K562 (cell line): Measurements from ENCODE around the gene IMPDH2. TPM values are rescaled to one million over a fixed set of nuclear protein-coding genes. Genes with fewer than 3 reads are reported as not detected.

ENCODE experiments used
- ATAC-seq: fragments of 200-7000 bp; cut with Tn5 transposase; 3 replicates; pipeline ENCODE4 v1.9.1; 2020; ENCODE audit warnings: moderate library complexity
- BruUV-seq: library from RNA; stranded (reverse); fragments of 400-500 nt; replicated peaks from 2 replicates; lab custom pipeline; 2021; lab: Mats Ljungman, UMichigan
- CTCF ChIA-PET: fragments of 300-600 bp; formaldehyde crosslinking; extraction: SDS; loops from one replicate; lab custom pipeline; 2021; ENCODE audit warnings: low intra/inter-chr PET ratio; lab: Yijun Ruan, JAX
- POLR2A ChIA-PET: fragments of 300-600, 350-650 bp; sonication (Branson Sonifier 250); formaldehyde crosslinking; extraction: SDS; loops from one replicate; lab custom pipeline; 2021; ENCODE audit warnings: antibody characterized with exemption, inconsistent platforms; lab: Yijun Ruan, JAX
- DNase-seq, 4 experiments: peaks; one replicate each; pipeline versions ENCODE4 v3.0.0 to v3.0.0-alpha.2; 2011 to 2018; ENCODE audit warnings: low spot score in 3 of 4, mixed read lengths in 3 of 4; ENCODE audit errors: extremely low read depth in 1 of 4
- FAIRE-seq: peaks from 2 replicates; lab custom pipeline; 2011; peaks lifted over from hg19 to GRCh38; lab: Jason Lieb, UNC
- H2AFZ ChIP-seq: 2 replicates; pipeline ENCODE4 v1.6.0; 2011; ENCODE audit warnings: low read depth, low read length, control low read depth, inconsistent platforms
- H3K27ac ChIP-seq: fragments of 200-600 bp; 3 replicates; pipeline ENCODE4 v1.8.0; 2011; ENCODE audit warnings: low read depth, mild to moderate bottlenecking, control low read depth, inconsistent platforms, low read length, moderate library complexity, mixed read lengths; ENCODE audit errors: extremely low read depth
- H3K27me3 ChIP-seq, 2 experiments: fragments of 300-600 bp in 1 of 2; 2 replicates in 1 of 2; 3 replicates in 1 of 2; pipeline versions ENCODE4 v1.6.0 to v1.8.0; 2011; ENCODE audit warnings: inconsistent platforms in 2 of 2, low read length in 2 of 2, mild to moderate bottlenecking in 1 of 2, mixed read lengths in 1 of 2, moderate library complexity in 1 of 2; ENCODE audit not compliant: control insufficient read depth in 2 of 2, insufficient read depth in 2 of 2
- H3K36me3 ChIP-seq: fragments of 300-600 bp; 3 replicates; pipeline ENCODE4 v1.8.0; 2011; ENCODE audit warnings: mild to moderate bottlenecking, low read length, inconsistent platforms; ENCODE audit not compliant: control insufficient read depth, insufficient read depth
- H3K4me1 ChIP-seq, 2 experiments: fragments of 200-600 bp in 1 of 2; replicated peaks in 1 of 2; 2 replicates in 1 of 2; 3 replicates in 1 of 2; pipeline versions ENCODE4 v1.5.1 to v1.8.0; 2011; ENCODE audit warnings: inconsistent platforms in 2 of 2, low read length in 2 of 2, mild to moderate bottlenecking in 1 of 2, mixed read lengths in 1 of 2, moderate library complexity in 1 of 2; ENCODE audit not compliant: control insufficient read depth in 2 of 2, insufficient read depth in 2 of 2
- H3K4me2 ChIP-seq: 2 replicates; pipeline ENCODE4 v1.6.1; 2011; ENCODE audit warnings: low read length, control low read depth, inconsistent platforms, mixed read lengths; ENCODE audit not compliant: insufficient read depth
- H3K4me3 ChIP-seq: fragments of 200-600 bp; sonication (generic), shearing (Covaris generic); 2 replicates; pipeline ENCODE4 v1.5.1; 2016; ENCODE audit warnings: control low read depth, inconsistent platforms
- H3K79me2 ChIP-seq: fragments of 200-600 bp; 3 replicates; pipeline ENCODE4 v1.8.0; 2011; ENCODE audit warnings: low read length, inconsistent platforms; ENCODE audit not compliant: control insufficient read depth, insufficient read depth
- H3K9ac ChIP-seq, 2 experiments: 2 replicates each; pipeline versions ENCODE4 v1.6.0 to v1.6.1; 2011; ENCODE audit warnings: low read depth in 2 of 2, low read length in 2 of 2, control low read depth in 1 of 2, inconsistent platforms in 1 of 2, mild to moderate bottlenecking in 1 of 2, mixed read lengths in 1 of 2; ENCODE audit not compliant: insufficient read depth in 1 of 2
- H3K9me1 ChIP-seq: one replicate; pipeline ENCODE4 v1.6.0; 2011; ENCODE audit warnings: inconsistent platforms, mild to moderate bottlenecking, low read length, moderate library complexity; ENCODE audit not compliant: control insufficient read depth, insufficient read depth
- H3K9me3 ChIP-seq: replicated peaks from 2 replicates; pipeline ENCODE4 v1.5.1; 2011; ENCODE audit warnings: low read depth, low read length, inconsistent platforms; ENCODE audit not compliant: control insufficient read depth, insufficient read depth
- H4K20me1 ChIP-seq: replicated peaks from 2 replicates; pipeline ENCODE4 v1.6.1; 2011; ENCODE audit warnings: low read length, inconsistent platforms, mixed read lengths; ENCODE audit not compliant: control insufficient read depth, insufficient read depth
- EP400 ChIP-seq: fragments of 450-650 bp; IDR thresholded peaks from 2 replicates; pipeline ENCODE4 v1.6.1; 2017; ENCODE audit warnings: antibody characterized with exemption, mild to moderate bottlenecking, moderate library complexity
- GABPA ChIP-seq: fragments of 200-800 bp; sonication (Bioruptor generic); conservative IDR thresholded peaks from 2 replicates; pipeline ENCODE4 v1.6.1; 2016; ENCODE audit warnings: low read depth, missing genetic modification characterization, missing compliant biosample characterization
- LARP7 ChIP-seq: fragments of 450-650 bp; IDR thresholded peaks from 2 replicates; pipeline ENCODE4 v1.6.1; 2016
- PHF8 ChIP-seq: fragments of 200-600 bp; sonication (generic); IDR thresholded peaks from 2 replicates; pipeline ENCODE4 v1.6.1; 2012; ENCODE audit warnings: mixed run types, mild to moderate bottlenecking, inconsistent platforms, low read length, moderate library complexity, borderline replicate concordance
- POLR2A ChIP-seq: fragments of 450-650 bp; conservative IDR thresholded peaks from 2 replicates; pipeline ENCODE4 v1.6.1; 2016
- SUPT5H ChIP-seq: fragments of 450-650 bp; IDR thresholded peaks from 2 replicates; pipeline ENCODE4 v1.6.1; 2016
- ZNF780A ChIP-seq: fragments of 250-450 bp; sonication (Bioruptor Pico); IDR thresholded peaks from 2 replicates; pipeline ENCODE4 v1.5.0; 2021; ENCODE audit warnings: mild to moderate bottlenecking
- WGBS: fragments of 100-300 bp; shearing (Covaris generic); methylation state at CpG from one replicate; pipeline ENCODE4 v1.1.6; 2016; ENCODE audit warnings: low coverage, mixed read lengths; ENCODE audit not compliant: insufficient coverage; ENCODE audit errors: missing lambda C conversion rate; 5-methylcytosine and 5-hydroxymethylcytosine counted together
- in situ Hi-C: fragments of 300-500 bp; cut with MboI; formaldehyde crosslinking; loops from 4 replicates; pipeline ENCODE4 v1.15.0; 2018; ENCODE audit warnings: inconsistent platforms, mixed read lengths
- intact Hi-C: fragments of 100-400 bp; cut with micrococcal nuclease; formaldehyde crosslinking; loops from 2 replicates; pipeline ENCODE4 v1.14.2; 2022
- polyA plus RNA-seq, 8 experiments: library from polyadenylated mRNA; depleted of rRNA in 4 of 8; stranded (reverse) in 5 of 8; unstranded in 3 of 8; fragments of >200 nt; fragmentation: Nextera tagmentation in 2 of 8; fragmentation: Illumina TruSeq in 1 of 8; extraction: Ambion mirVana in 2 of 8; extraction: Trizol in 1 of 8; gene quantifications; 2 replicates each; pipeline versions ENCODE4 v1.2.1 to v1.2.3, GENCODE V29; 2011 to 2014; ENCODE audit warnings: inconsistent platforms in 1 of 8, missing spikeins in 1 of 8
- total RNA-seq, 7 experiments: library from RNA; depleted of rRNA in 6 of 7; stranded (reverse); fragments of >200 nt in 6 of 7; fragmentation: Illumina TruSeq in 2 of 7; extraction: Trizol in 2 of 7; gene quantifications; 2 replicates each; pipeline versions ENCODE4 v1.2.1 to v1.2.3, GENCODE V29; 2011 to 2021; ENCODE audit warnings: low replicate concordance in 1 of 7
- TF ChIP-seq, protein P1 (sequence below), 2 experiments: fragments of 450-650 bp; IDR thresholded peaks; 2 replicates each; pipeline ENCODE4 v1.6.1; 2016; ENCODE audit warnings: mild to moderate bottlenecking in 2 of 2, borderline replicate concordance in 1 of 2, low read depth in 1 of 2, moderate library complexity in 1 of 2

The IMPDH2 gene
- total and polyA plus RNA-seq, 9 of the 15 experiments (the other 6 are each of a cell fraction or from before 2014, with no cell fraction given), result 318 to 507 (median 366) TPM

DNA sequence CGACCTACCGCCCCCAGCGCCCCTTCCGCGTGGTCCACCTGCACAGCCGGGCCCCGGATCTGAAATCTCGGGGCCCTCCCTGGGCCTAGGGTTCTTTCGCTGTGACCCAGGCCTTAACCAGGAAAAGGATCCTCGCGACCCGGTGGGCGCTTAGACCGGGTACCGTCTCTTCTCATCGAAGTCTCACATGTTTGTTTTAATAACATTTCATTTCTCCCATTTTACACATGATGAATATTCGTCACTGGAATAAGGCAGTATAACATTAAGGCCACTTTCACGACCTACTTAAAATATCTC, 10.5 kb downstream of the IMPDH2 start:
- Histone ChIP-seq H4K20me1 (peaks cover 18% of the 10 kb centered on the region; the same call in 1 of the 2 replicates), H3K36me3 (peaks cover 42% of the 10 kb centered on the region; the same call in 2 of the 3 replicates), H3K79me2 (peaks cover 57% of the 10 kb centered on the region), H3K4me2 (peak overlapping the region; percentile 92), H3K27ac (peak overlapping the region; percentile 99), H3K4me1 (peaks cover 8 to 50% of the 10 kb centered on the region in 2 experiments; a peak in 4 of 5 replicates), H3K9me3 (no peaks in the 10 kb centered on the region), H3K9ac (peak overlapping the region; percentile 50 to 91), H3K4me3 (peak overlapping the region; percentile 74), H3K27me3 (no peaks in the 10 kb centered on the region), H3K9me1 (peaks cover 3% of the 10 kb centered on the region), H2AFZ (peak overlapping the region; percentile 63)
- ChIA-PET CTCF (no interaction called here), POLR2A (interaction anchor here (2.5 to 8.4 kb wide), 3 partner anchors 10 to 75 kb away, joined by 15 to 104 read pairs (median 31); partner anchors contain the start of genes IMPDH2, QRICH1 and WDR6)
- intact Hi-C loops (no loop called here), in situ Hi-C loops (no loop called here)
- under 1% methylated on average over 17 of the region's 18 CpGs for WGBS
- ATAC-seq, result no peak
- BruUV-seq, result no TSS peak
- no peak for DNase-seq
- peak; percentile 26; the same call in 1 of the 2 replicates for TF ChIP-seq PHF8
- TF ChIP-seq POLR2A, result peak; percentile 13; the same call in 1 of the 2 replicates
- TF ChIP-seq, protein P1, sequence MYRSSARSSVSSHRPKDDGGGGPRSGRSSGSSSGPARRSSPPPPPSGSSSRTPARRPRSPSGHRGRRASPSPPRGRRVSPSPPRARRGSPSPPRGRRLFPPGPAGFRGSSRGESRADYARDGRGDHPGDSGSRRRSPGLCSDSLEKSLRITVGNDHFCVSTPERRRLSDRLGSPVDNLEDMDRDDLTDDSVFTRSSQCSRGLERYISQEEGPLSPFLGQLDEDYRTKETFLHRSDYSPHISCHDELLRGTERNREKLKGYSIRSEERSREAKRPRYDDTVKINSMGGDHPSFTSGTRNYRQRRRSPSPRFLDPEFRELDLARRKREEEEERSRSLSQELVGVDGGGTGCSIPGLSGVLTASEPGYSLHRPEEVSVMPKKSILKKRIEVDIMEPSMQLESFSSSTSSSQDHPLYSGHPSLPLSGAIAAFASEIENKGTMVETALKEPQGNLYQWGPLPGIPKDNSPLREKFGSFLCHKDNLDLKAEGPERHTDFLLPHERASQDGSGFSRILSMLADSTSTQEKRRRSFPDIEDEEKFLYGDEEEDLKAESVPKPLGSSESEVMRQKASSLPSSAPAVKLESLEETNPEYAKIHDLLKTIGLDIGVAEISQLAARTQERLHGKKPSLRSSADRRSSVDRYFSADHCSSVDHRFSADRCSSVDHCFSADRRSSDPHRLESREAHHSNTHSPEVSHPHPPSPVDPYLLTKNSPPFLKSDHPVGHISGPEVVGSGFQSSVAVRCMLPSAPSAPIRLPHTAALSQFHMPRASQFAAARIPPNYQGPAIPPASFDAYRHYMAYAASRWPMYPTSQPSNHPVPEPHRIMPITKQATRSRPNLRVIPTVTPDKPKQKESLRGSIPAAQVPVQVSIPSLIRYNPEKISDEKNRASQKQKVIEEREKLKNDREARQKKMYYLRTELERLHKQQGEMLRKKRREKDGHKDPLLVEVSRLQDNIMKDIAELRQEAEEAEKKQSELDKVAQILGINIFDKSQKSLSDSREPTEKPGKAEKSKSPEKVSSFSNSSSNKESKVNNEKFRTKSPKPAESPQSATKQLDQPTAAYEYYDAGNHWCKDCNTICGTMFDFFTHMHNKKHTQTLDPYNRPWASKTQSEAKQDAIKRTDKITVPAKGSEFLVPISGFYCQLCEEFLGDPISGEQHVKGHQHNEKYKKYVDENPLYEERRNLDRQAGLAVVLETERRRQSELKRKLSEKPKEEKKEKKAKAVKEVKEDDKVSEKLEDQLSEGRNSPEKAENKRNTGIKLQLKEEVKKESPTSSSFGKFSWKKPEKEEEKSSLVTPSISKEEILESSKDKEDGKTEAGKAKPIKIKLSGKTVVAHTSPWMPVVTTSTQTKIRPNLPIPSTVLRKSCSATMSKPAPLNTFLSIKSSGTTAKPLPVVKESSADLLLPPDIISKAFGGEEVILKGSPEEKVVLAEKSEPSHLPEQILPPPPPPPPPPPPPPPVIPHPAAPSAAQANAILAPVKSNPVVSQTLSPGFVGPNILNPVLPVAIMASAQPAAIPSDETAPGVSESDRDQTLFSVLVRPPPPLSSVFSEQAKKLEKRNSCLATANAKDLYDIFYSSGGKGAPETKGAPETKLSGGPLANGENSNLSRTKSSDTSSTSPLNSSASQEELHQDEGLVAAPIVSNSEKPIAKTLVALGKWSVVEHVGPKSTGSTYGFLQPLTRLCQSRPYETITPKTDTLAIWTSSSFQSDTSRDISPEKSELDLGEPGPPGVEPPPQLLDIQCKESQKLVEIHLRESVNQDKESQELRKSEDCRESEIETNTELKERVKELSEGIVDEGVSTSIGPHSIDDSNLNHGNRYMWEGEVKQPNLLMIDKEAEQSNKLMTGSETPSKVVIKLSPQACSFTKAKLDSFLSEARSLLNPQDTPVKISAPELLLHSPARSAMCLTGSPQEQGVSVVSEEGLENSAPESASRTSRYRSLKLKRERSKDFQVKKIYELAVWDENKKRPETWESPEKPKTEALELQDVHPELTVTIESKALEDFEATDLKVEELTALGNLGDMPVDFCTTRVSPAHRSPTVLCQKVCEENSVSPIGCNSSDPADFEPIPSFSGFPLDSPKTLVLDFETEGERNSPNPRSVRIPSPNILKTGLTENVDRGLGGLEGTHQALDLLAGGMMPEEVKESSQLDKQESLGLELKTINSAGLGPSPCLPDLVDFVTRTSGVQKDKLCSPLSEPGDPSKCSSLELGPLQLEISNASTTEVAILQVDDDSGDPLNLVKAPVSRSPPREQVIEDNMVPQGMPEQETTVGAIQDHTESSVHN (IDR thresholded peaks at IDR 0.05; ENCODE audit: borderline replicate concordance in 1 of 2, low read depth in 1 of 2), result no peak
- TF ChIP-seq ZNF780A (CRISPR knock-in tag), result no peak
- TF ChIP-seq LARP7, result no peak
- peak; percentile 76 for TF ChIP-seq GABPA
- no peak for TF ChIP-seq EP400
- peak; percentile 3; the same call in 1 of the 2 replicates for TF ChIP-seq SUPT5H
- FAIRE-seq, result no peak
